HepG2 (cell line): ENCODE measurements around the gene NOS2.

ENCODE experiments used
- KLF13 ChIP-seq: sonication (generic); formaldehyde crosslinking; IDR thresholded peaks from 2 replicates; pipeline ENCODE4 v1.4.0; 2020; ENCODE audit warnings: mild to moderate bottlenecking, missing genetic modification reagents
- ZNF282 ChIP-seq: fragments of 450-650 bp; IDR thresholded peaks from 2 replicates; pipeline ENCODE4 v1.6.1; 2018; ENCODE audit not compliant: partially characterized antibody

DNA sequence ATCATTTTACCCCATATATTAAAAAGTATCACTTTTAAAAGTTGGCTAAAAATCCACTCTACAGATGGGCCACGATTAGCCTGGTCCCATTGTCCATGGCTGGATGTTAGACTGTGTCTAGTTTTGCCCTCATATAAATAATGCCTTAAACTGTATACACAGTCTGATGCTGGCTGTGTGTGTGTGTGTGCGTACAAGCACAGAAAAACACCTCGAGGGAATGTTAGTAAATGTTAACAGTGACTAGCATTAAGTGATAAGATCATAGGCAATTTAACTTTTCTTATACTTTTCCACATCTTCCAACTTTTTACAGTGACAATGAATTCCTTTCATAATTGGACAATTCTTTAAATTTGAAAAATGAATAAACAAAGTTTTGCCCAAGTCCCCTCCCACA lies 8.2 kb downstream of the NOS2 start:
- TF ChIP-seq ZNF282 (no peak), KLF13 (CRISPR knock-in tag) (no peak)
